Measurements from ENCODE around the gene GARIN5A.
"Not testable (repeated sequence)": the region's sequence is repeated elsewhere in the genome, so short reads cannot be mapped to it uniquely, and the experiment has no call there.

GARIN5A gene

GRCh38 chr19:50465000-50465399, 11.6 kb downstream of the GARIN5A start:
- no peak for DNase-seq (ENCODE audit: low spot score)

- no peak for DNase-seq (ENCODE audit: low spot score)
These were observed 12.3 kb downstream of the GARIN5A start for GRCh38 chr19:50464348-50464747.

- DNase-seq (ENCODE audit: low spot score): no peak
These were observed 13.7 kb downstream of the GARIN5A start for GRCh38 chr19:50462970-50463369.

- DNase-seq (ENCODE audit: low spot score): peak; percentile 91
These were observed 15.4 kb downstream of the GARIN5A start for GRCh38 chr19:50461066-50461875.

- peak; percentile 73 for DNase-seq (ENCODE audit: low spot score)
These were observed 16.4 kb downstream of the GARIN5A start for GRCh38 chr19:50460161-50460765.

GRCh38 chr19:50459638-50460037, 17.0 kb downstream of the GARIN5A start:
- DNase-seq (ENCODE audit: low spot score): no peak

- no peak for DNase-seq (ENCODE audit: low spot score)
These were observed 17.6 kb downstream of the GARIN5A start for GRCh38 chr19:50459067-50459456.

GRCh38 chr19:50458396-50459066, 18.1 kb downstream of the GARIN5A start:
- DNase-seq (ENCODE audit: low spot score): peak; percentile 48

GRCh38 chr19:50457300-50457699, 19.3 kb downstream of the GARIN5A start:
- no peak for DNase-seq (ENCODE audit: low spot score)

- DNase-seq (ENCODE audit: low spot score): no peak
These were observed 20.7 kb downstream of the GARIN5A start for GRCh38 chr19:50455992-50456391.

- DNase-seq (ENCODE audit: low spot score): no peak
These were observed 23.4 kb downstream of the GARIN5A start for GRCh38 chr19:50453243-50453642.

GRCh38 chr19:50451223-50451534, 25.5 kb downstream of the GARIN5A start:
- DNase-seq (ENCODE audit: low spot score): no peak

GRCh38 chr19:50450369-50451222, 26.1 kb downstream of the GARIN5A start:
- no peak for DNase-seq (ENCODE audit: low spot score)

- no peak for DNase-seq (ENCODE audit: low spot score)
These were observed 27.3 kb downstream of the GARIN5A start for GRCh38 chr19:50449236-50449899.

- DNase-seq (ENCODE audit: low spot score): no peak
These were observed 28.9 kb downstream of the GARIN5A start for GRCh38 chr19:50447750-50448149.

GRCh38 chr19:50447053-50447452, 29.6 kb downstream of the GARIN5A start:
- DNase-seq (ENCODE audit: low spot score): no peak

GRCh38 chr19:50444059-50444458, 32.6 kb downstream of the GARIN5A start:
- DNase-seq (ENCODE audit: low spot score): no peak

GRCh38 chr19:50439130-50439529, 37.5 kb downstream of the GARIN5A start:
- DNase-seq (ENCODE audit: low spot score): not testable (repeated sequence)

GRCh38 chr19:50437862-50438449, 38.7 kb downstream of the GARIN5A start:
- no peak for DNase-seq (ENCODE audit: low spot score)

- no peak for DNase-seq (ENCODE audit: low spot score)
These were observed 41.0 kb downstream of the GARIN5A start for GRCh38 chr19:50435627-50436026.

GRCh38 chr19:50435221-50435620, 41.4 kb downstream of the GARIN5A start:
- DNase-seq (ENCODE audit: low spot score): no peak
